Mesothelial cell of epicardium (in vitro differentiated cells): Measurements from ENCODE around the gene MCF2L. TPM values are rescaled to one million over a fixed set of nuclear protein-coding genes. Genes with fewer than 3 reads are reported as not detected.

Source experiments
- DNase-seq, 2 experiments: peaks; one replicate each; pipeline ENCODE4 v3.0.0; 2021; ENCODE audit warnings: low spot score in 2 of 2; ENCODE audit not compliant: unreplicated experiment in 2 of 2
- H3K27ac Mint-ChIP-seq: 2 replicates; pipeline ENCODE4 v1.8.0; 2021; ENCODE audit warnings: mixed read lengths
- H3K27me3 Mint-ChIP-seq: 2 replicates; pipeline ENCODE4 v1.8.0; 2021; ENCODE audit warnings: low read depth, mixed read lengths
- H3K36me3 Mint-ChIP-seq: 2 replicates; pipeline ENCODE4 v1.8.0; 2021; ENCODE audit warnings: mixed read lengths
- H3K4me1 Mint-ChIP-seq: 2 replicates; pipeline ENCODE4 v1.8.0; 2021; ENCODE audit warnings: mixed read lengths
- H3K4me3 Mint-ChIP-seq: 2 replicates; pipeline ENCODE4 v1.8.0; 2021; ENCODE audit warnings: mild to moderate bottlenecking, moderate library complexity, mixed read lengths
- H3K9me3 Mint-ChIP-seq: 2 replicates; pipeline ENCODE4 v1.8.0; 2021; ENCODE audit warnings: mixed read lengths
- total RNA-seq: library from RNA; stranded (reverse); gene quantifications from 3 replicates; pipeline ENCODE4 v1.2.1, GENCODE V29; 2021
- TF ChIP-seq, protein P1 (sequence below): fragments of 200-600 bp; sonication (generic); IDR thresholded peaks from one replicate; pipeline ENCODE4 v1.5.0; 2021; ENCODE audit warnings: antibody characterized with exemption; ENCODE audit not compliant: unreplicated experiment

The MCF2L gene
- total RNA-seq, 1 donor from 2014 or later: 36.6 TPM

DNA sequence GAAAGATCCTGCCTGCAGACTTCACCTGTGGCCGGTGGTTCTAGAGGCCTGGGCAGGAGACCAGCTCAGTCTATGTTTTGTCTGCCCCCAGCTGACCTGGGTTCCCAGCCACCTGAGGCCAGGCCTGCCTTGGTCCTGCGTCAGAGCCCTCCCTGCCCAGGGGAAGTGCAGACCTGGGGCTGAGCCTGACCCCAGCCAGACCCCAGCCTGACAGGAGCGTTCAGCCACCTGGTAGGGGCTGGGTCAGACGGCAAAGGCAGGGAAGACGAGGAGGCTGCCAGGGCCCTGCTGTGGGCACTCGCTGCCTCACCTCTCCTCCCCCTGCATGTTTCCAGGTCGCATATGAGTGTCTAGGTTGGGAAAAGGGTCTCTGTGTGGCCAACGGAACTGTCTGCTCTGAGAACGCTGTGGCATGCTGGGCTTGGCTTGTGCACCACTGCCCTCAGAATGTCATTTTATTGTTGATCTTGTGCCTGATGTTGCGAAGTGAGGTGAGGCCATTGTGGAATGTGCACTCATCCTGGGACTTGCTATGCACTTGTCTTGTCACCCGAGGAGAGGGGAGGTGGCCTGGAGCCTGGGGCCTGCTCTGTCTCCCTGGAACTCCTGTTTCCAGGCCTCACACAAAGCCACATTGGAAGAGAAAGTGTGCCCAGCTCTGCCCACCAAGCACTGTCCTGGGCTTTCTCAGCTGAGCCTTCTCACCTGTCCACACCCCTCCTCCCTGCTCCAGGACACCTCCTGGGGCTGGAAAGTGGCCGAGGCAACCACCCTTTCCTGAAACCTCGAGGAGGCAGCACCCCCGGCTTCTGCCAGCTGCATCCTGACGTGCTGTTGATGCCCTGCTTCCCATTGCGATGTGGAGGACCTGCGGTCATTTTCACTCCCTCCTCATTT lies 15.2 kb upstream of the MCF2L start:
- DNase-seq: no peak
- TF ChIP-seq, protein P1, sequence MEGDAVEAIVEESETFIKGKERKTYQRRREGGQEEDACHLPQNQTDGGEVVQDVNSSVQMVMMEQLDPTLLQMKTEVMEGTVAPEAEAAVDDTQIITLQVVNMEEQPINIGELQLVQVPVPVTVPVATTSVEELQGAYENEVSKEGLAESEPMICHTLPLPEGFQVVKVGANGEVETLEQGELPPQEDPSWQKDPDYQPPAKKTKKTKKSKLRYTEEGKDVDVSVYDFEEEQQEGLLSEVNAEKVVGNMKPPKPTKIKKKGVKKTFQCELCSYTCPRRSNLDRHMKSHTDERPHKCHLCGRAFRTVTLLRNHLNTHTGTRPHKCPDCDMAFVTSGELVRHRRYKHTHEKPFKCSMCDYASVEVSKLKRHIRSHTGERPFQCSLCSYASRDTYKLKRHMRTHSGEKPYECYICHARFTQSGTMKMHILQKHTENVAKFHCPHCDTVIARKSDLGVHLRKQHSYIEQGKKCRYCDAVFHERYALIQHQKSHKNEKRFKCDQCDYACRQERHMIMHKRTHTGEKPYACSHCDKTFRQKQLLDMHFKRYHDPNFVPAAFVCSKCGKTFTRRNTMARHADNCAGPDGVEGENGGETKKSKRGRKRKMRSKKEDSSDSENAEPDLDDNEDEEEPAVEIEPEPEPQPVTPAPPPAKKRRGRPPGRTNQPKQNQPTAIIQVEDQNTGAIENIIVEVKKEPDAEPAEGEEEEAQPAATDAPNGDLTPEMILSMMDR: no peak
- H3K36me3 Mint-ChIP-seq: no peaks in the 10 kb centered on the region
- no peak overlapping the region for H3K27ac Mint-ChIP-seq
- no peaks in the 10 kb centered on the region for H3K4me1 Mint-ChIP-seq
- H3K4me3 Mint-ChIP-seq: no peak overlapping the region
- H3K27me3 Mint-ChIP-seq: peaks cover 42% of the 10 kb centered on the region
- no peaks in the 10 kb centered on the region for H3K9me3 Mint-ChIP-seq

DNA sequence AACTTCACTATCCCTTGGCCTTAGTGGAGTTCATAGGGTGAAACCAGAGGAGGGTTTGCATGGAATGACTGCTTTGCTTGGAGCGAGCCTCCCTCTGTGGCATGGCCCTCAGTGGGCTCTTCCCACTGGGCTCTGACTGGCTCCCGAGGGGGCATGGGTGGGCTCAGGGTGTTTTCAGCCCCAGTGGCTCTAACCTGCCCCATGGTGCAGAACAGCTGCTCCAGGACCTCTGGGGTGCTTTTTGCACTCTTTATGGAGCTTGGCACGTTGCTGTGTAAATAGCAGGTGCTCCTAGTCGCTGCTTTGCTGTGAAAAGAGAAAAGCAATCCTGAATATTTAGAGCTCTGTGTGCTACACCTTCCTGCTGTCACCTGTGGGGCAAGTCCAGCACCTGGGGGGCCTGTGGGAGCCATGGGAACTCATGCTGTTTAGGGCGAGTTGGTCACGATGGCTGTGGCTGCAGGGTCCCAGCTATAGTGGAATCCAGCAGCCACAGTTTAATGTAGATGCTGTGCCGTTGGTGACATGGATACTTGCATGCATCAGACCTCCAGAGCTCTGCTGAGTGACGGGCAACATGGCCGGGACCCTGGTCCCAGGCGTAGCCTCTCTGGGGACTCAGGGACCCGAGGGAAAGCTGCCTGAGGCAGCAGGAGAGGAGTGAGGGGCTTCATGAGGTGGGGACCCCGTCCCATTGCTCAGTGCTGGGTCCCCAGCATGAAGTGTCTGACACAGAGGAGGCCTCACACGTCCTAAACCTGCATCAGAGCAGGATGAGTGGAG lies 14.3 kb upstream of the MCF2L start:
- TF ChIP-seq, protein P1: no peak
- Mint-ChIP-seq H3K4me3 (no peak overlapping the region), H3K4me1 (no peaks in the 10 kb centered on the region), H3K36me3 (no peaks in the 10 kb centered on the region), H3K27me3 (peaks cover 34% of the 10 kb centered on the region), H3K27ac (no peak overlapping the region), H3K9me3 (no peaks in the 10 kb centered on the region)
- no peak for DNase-seq

- H3K27me3 Mint-ChIP-seq: peaks cover 27% of the 10 kb centered on the region
- no peak overlapping the region for H3K27ac Mint-ChIP-seq
- no peaks in the 10 kb centered on the region for H3K36me3 Mint-ChIP-seq
- TF ChIP-seq, protein P1: no peak
- DNase-seq: no peak
- no peaks in the 10 kb centered on the region for H3K9me3 Mint-ChIP-seq
- no peaks in the 10 kb centered on the region for H3K4me1 Mint-ChIP-seq
- H3K4me3 Mint-ChIP-seq: no peak overlapping the region
Measured at GRCh38 chr13:112955271-112955937, 13.6 kb upstream of the MCF2L start.

GRCh38 chr13:112955956-112956355 lies 13.1 kb upstream of the MCF2L start:
- Mint-ChIP-seq H3K9me3 (no peaks in the 10 kb centered on the region), H3K4me1 (no peaks in the 10 kb centered on the region), H3K27ac (no peak overlapping the region), H3K4me3 (no peak overlapping the region), H3K36me3 (no peaks in the 10 kb centered on the region), H3K27me3 (peaks cover 23% of the 10 kb centered on the region)
- no peak for DNase-seq
- TF ChIP-seq, protein P1: no peak

DNA sequence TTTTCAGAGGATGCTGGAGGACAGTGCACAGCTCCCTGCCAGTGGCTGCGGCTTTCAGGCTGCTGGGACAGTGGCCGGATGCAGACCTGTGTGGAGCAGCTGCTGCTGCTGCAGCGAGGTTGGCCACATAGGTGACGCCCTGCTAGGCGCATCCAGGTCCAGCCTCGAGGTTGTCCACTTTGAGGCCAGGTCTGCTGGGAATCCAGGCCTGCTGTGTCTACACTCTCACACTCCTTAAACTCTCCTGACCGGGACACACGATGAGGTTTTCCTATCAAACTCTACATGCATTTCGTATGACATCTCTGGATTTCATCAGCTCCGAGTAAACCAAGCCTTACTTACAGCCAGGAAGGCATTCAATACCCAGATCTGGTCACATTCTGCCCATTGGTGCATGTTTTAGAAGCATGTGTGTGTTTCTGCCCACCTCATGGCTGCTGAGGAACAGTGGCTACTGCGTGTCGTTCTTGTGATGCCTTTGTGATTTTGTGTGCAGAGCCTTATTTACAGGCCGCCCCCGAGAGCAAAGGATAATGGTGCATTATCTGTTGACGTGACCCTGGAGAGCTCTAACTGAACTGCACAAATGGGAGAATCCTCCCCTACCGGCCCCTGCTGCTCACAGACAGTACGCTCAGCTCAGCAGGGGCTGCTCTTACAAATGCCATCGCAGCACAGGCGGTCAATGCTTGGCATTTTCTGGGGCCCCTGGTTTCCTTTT lies 12.3 kb upstream of the MCF2L start:
- no peak overlapping the region for H3K27ac Mint-ChIP-seq
- DNase-seq: no peak
- H3K4me3 Mint-ChIP-seq: no peak overlapping the region

More for the DNA sequence above, 12.3 kb upstream of the MCF2L start:
- no peaks in the 10 kb centered on the region for H3K9me3 Mint-ChIP-seq
- no peaks in the 10 kb centered on the region for H3K4me1 Mint-ChIP-seq
- TF ChIP-seq, protein P1: no peak
- peaks cover 19% of the 10 kb centered on the region for H3K27me3 Mint-ChIP-seq
- no peaks in the 10 kb centered on the region for H3K36me3 Mint-ChIP-seq
